ENCODE results near the gene LAMA3.

DNA sequence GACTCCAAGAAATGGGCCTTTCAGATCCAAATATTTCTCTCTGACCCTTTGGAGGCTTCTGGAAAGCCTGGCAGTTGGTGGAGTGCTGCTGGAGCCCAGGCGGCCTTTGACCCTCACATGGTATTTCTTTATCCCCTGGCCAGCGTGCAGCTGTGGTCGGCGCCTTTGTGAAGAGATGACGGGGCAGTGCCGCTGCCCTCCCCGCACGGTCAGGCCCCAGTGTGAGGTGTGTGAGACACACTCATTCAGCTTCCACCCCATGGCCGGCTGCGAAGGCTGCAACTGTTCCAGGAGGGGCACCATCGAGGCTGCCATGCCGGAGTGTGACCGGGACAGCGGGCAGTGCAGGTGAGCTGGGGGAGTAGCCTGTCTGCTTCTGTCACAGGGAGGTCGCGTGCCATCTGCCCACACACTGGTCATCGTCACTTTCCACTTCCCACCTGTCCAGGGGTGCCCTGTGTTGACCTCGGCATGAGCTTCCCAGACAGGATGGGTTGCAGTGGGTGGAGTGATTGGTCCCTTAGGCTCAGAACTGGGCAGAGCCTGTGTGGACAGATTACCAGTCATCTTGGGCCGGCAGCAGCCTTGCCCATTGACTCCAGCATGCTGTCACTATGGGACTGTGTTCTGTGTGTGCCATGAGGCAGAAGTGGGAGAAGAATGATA, 158.2 kb downstream of the LAMA3 start:
- TF ChIP-seq, protein P1, sequence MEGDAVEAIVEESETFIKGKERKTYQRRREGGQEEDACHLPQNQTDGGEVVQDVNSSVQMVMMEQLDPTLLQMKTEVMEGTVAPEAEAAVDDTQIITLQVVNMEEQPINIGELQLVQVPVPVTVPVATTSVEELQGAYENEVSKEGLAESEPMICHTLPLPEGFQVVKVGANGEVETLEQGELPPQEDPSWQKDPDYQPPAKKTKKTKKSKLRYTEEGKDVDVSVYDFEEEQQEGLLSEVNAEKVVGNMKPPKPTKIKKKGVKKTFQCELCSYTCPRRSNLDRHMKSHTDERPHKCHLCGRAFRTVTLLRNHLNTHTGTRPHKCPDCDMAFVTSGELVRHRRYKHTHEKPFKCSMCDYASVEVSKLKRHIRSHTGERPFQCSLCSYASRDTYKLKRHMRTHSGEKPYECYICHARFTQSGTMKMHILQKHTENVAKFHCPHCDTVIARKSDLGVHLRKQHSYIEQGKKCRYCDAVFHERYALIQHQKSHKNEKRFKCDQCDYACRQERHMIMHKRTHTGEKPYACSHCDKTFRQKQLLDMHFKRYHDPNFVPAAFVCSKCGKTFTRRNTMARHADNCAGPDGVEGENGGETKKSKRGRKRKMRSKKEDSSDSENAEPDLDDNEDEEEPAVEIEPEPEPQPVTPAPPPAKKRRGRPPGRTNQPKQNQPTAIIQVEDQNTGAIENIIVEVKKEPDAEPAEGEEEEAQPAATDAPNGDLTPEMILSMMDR (IDR thresholded peaks at IDR 0.05; ENCODE audit: borderline replicate concordance, extremely low read depth, low read length, poor library complexity, severe bottlenecking) = no peak
- no peak for TF ChIP-seq EZH2 (IDR thresholded peaks at IDR 0.05; ENCODE audit: borderline replicate concordance, low read depth, low read length, severe bottlenecking)

Measured in DND-41 (cell line).